Osteocyte (in vitro differentiated cells): ENCODE measurements around the gene CCDC28A. TPM values are rescaled to one million over a fixed set of nuclear protein-coding genes. Genes with fewer than 3 reads are reported as not detected.

Experiments used
- DNase-seq: peaks from one replicate; pipeline ENCODE4 v3.0.0; 2021; ENCODE audit warnings: mixed read lengths; ENCODE audit not compliant: unreplicated experiment; ENCODE audit errors: extremely low spot score
- H3K27ac Mint-ChIP-seq: one replicate; pipeline ENCODE4 v1.8.0; 2021; ENCODE audit warnings: mild to moderate bottlenecking, mixed read lengths; ENCODE audit not compliant: unreplicated experiment
- H3K27me3 Mint-ChIP-seq: one replicate; pipeline ENCODE4 v1.8.0; 2021; ENCODE audit warnings: mixed read lengths; ENCODE audit not compliant: unreplicated experiment
- H3K36me3 Mint-ChIP-seq: one replicate; pipeline ENCODE4 v1.8.0; 2021; ENCODE audit warnings: mixed read lengths; ENCODE audit not compliant: unreplicated experiment
- H3K4me1 Mint-ChIP-seq: one replicate; pipeline ENCODE4 v1.8.0; 2021; ENCODE audit warnings: mixed read lengths; ENCODE audit not compliant: unreplicated experiment
- H3K4me3 Mint-ChIP-seq: one replicate; pipeline ENCODE4 v1.8.0; 2021; ENCODE audit warnings: mild to moderate bottlenecking, moderate library complexity, mixed read lengths; ENCODE audit not compliant: unreplicated experiment
- H3K9me3 Mint-ChIP-seq: one replicate; pipeline ENCODE4 v1.8.0; 2021; ENCODE audit warnings: mixed read lengths; ENCODE audit not compliant: unreplicated experiment
- CTCF ChIP-seq: fragments of 200-600 bp; sonication (generic); IDR thresholded peaks from 2 replicates; pipeline ENCODE4 v1.5.0; 2021; ENCODE audit warnings: antibody characterized with exemption, mild to moderate bottlenecking, moderate library complexity
- total RNA-seq: library from RNA; stranded (reverse); gene quantifications from 2 replicates; pipeline ENCODE4 v1.2.1, GENCODE V29; 2021

Gene CCDC28A
- total RNA-seq, 1 donor from 2014 or later = 11.7 TPM

GRCh38 chr6:138821519-138821918 is 48.0 kb downstream of the CCDC28A start:
- Mint-ChIP-seq H3K36me3 (peaks cover 1% of the 10 kb centered on the region), H3K27ac (no peak overlapping the region), H3K4me3 (no peak overlapping the region), H3K4me1 (peaks cover 10% of the 10 kb centered on the region), H3K27me3 (no peaks in the 10 kb centered on the region), H3K9me3 (no peaks in the 10 kb centered on the region)
- DNase-seq = no peak
- no peak for TF ChIP-seq CTCF

GRCh38 chr6:138824482-138825144 is 51.0 kb downstream of the CCDC28A start:
- H3K4me1 Mint-ChIP-seq = no peaks in the 10 kb centered on the region
- no peaks in the 10 kb centered on the region for H3K9me3 Mint-ChIP-seq
- TF ChIP-seq CTCF = no peak
- DNase-seq = no peak
- no peak overlapping the region for H3K27ac Mint-ChIP-seq
- no peaks in the 10 kb centered on the region for H3K27me3 Mint-ChIP-seq
- H3K4me3 Mint-ChIP-seq = no peak overlapping the region
- H3K36me3 Mint-ChIP-seq = peaks cover 1% of the 10 kb centered on the region

GRCh38 chr6:138830248-138830647 is 56.7 kb downstream of the CCDC28A start:
- Mint-ChIP-seq H3K27ac (no peak overlapping the region), H3K36me3 (no peaks in the 10 kb centered on the region), H3K9me3 (no peaks in the 10 kb centered on the region), H3K4me1 (no peaks in the 10 kb centered on the region), H3K4me3 (no peak overlapping the region), H3K27me3 (no peaks in the 10 kb centered on the region)
- no peak for DNase-seq
- no peak for TF ChIP-seq CTCF

DNA sequence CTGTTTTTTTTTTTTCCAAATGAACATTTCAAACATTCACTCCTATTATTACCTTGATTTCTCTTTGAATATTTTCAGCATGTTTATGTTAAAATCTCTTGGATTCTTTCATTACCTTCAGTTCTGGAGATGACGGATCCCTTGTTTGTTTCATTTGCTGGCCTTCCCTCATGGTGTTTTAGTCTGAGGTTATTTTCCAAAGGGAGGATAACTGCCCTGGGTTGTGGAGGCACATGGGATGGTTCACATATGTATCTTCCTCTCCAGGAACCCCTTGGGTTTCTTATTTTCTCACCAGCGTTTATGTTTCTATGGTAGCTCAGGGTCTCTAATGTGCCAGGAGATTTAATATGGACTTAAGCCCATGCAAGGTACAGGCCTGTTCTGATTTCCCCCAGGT is 58.6 kb downstream of the CCDC28A start:
- H3K36me3 Mint-ChIP-seq = no peaks in the 10 kb centered on the region
- no peak for DNase-seq
- no peaks in the 10 kb centered on the region for H3K4me1 Mint-ChIP-seq
- H3K27ac Mint-ChIP-seq = no peak overlapping the region
- TF ChIP-seq CTCF = no peak
- no peaks in the 10 kb centered on the region for H3K27me3 Mint-ChIP-seq
- H3K9me3 Mint-ChIP-seq = no peaks in the 10 kb centered on the region
- H3K4me3 Mint-ChIP-seq = no peak overlapping the region

GRCh38 chr6:138833816-138834539 is 60.4 kb downstream of the CCDC28A start:
- DNase-seq = no peak
- TF ChIP-seq CTCF = no peak
- H3K4me3 Mint-ChIP-seq = no peak overlapping the region
- H3K27ac Mint-ChIP-seq = no peak overlapping the region
- no peaks in the 10 kb centered on the region for H3K27me3 Mint-ChIP-seq
- H3K4me1 Mint-ChIP-seq = no peaks in the 10 kb centered on the region
- no peaks in the 10 kb centered on the region for H3K36me3 Mint-ChIP-seq
- H3K9me3 Mint-ChIP-seq = no peaks in the 10 kb centered on the region
